ENCODE measurements around the gene DGUOK.

DNA sequence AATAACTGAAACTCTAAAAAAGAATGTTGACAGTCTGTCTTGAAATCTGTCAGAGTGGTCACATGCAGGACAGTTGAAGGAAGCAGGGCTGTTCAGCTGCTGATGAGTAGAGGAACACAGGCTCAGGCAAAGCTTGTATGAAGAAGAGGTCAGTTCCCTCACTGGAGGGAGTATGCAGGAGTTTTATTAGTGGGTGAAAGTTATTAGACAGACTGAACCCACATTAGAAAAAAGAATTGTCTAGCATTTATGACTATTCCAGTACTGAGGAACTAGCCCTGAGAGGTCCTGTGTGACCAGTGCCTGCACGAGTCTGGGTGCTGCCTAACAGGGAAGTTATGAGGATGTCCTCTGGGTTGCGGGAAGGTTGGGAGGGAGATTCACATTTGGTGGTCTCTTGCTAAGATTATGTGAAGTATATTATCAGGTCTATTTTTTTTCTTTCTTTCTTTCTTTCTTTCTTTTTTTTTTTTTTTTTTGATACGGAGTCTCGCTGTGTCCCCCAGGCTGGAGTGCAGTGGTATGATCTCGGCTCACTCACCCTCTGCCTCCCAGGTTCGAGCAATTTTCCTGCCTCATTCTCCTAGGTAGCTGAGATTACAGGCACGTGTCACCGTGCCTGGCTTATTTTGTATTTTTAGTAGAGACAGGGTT is 67.6 kb downstream of the DGUOK start:
- TF ChIP-seq SUZ12 (IDR thresholded peaks at IDR 0.05; ENCODE audit: extremely low read depth, insufficient read depth, insufficient read length): no peak
- no peak for TF ChIP-seq YY1 (IDR thresholded peaks at IDR 0.05; ENCODE audit: insufficient read depth, insufficient read length)

Data from NT2/D1 (cell line).